ENCODE results near the gene IL25. TPM values are rescaled to one million over a fixed set of nuclear protein-coding genes. Genes with fewer than 3 reads are reported as not detected.

Gene IL25
- total and polyA plus RNA-seq, 2 of the 13 experiments (the other 11 are each of a cell fraction or from before 2014, with no cell fraction given): not detected

GRCh38 chr14:23379366-23380196 is 7.0 kb downstream of the IL25 start (continued):
- TF ChIP-seq GFI1 (CRISPR knock-in tag; IDR thresholded peaks at IDR 0.05; ENCODE audit: borderline replicate concordance) (no peak), ZNF225 (CRISPR knock-in tag; IDR thresholded peaks at IDR 0.05) (peak; percentile 95), PTBP1 (IDR thresholded peaks at IDR 0.05; ENCODE audit: low read depth, low read length, poor library complexity, severe bottlenecking) (peak; percentile 81), IRF2 (CRISPR knock-in tag; IDR thresholded peaks at IDR 0.05) (peak; percentile 72; the same call in 1 of the 2 replicates), ZNF614 (CRISPR knock-in tag; IDR thresholded peaks at IDR 0.05; ENCODE audit: borderline replicate concordance) (peak; percentile 75; the same call in 1 of the 2 replicates), RFXAP (CRISPR knock-in tag; IDR thresholded peaks at IDR 0.05; ENCODE audit: borderline replicate concordance) (no peak), PITX1 (CRISPR knock-in tag; IDR thresholded peaks at IDR 0.05) (peak; percentile 27; the same call in 1 of the 2 replicates), ZNF691 (CRISPR knock-in tag; IDR thresholded peaks at IDR 0.05; ENCODE audit: borderline replicate concordance, low read depth) (peak; percentile 79; the same call in 1 of the 2 replicates), NCOA5 (CRISPR knock-in tag; IDR thresholded peaks at IDR 0.05) (no peak), ARID3A (IDR thresholded peaks at IDR 0.05; ENCODE audit: low read depth, low read length) (no peak), JARID2 (CRISPR knock-in tag; IDR thresholded peaks at IDR 0.05; ENCODE audit: insufficient replicate concordance) (peak; percentile 97), TSC22D2 (CRISPR knock-in tag; IDR thresholded peaks at IDR 0.05; ENCODE audit: borderline replicate concordance) (peak; percentile 77; the same call in 1 of the 2 replicates), REPIN1 (CRISPR knock-in tag; IDR thresholded peaks at IDR 0.05; ENCODE audit: borderline replicate concordance, low read depth) (peak; percentile 72; the same call in 1 of the 2 replicates), ZNF883 (CRISPR knock-in tag; IDR thresholded peaks at IDR 0.05; ENCODE audit: not compliant biosample characterization) (peak; percentile 67), FOXA3 (CRISPR knock-in tag; IDR thresholded peaks at IDR 0.05) (peak; percentile 57), SMAD1 (CRISPR knock-in tag; IDR thresholded peaks at IDR 0.05; ENCODE audit: borderline replicate concordance, low read depth) (0 out of 2 replicates have a peak, but pooled peaks have one; percentile 31), ZNF580 (CRISPR knock-in tag; IDR thresholded peaks at IDR 0.05; ENCODE audit: borderline replicate concordance, low read depth) (peak; percentile 75; the same call in 1 of the 2 replicates), TFDP2 (CRISPR knock-in tag; IDR thresholded peaks at IDR 0.05) (0 out of 2 replicates have a peak, but pooled peaks have one; percentile 28), ZNF772 (CRISPR knock-in tag; IDR thresholded peaks at IDR 0.05) (0 out of 2 replicates have a peak, but pooled peaks have one; percentile 21), PBX2 (CRISPR knock-in tag; IDR thresholded peaks at IDR 0.05) (no peak), ZNF280B (CRISPR knock-in tag; IDR thresholded peaks at IDR 0.05; ENCODE audit: borderline replicate concordance) (peak; percentile 83)

Measured in HepG2 (cell line).